ENCODE measurements around the gene DCTPP1.
A peak's percentile ranks its signal among the peaks of the same experiment; 100 is the strongest.

The DCTPP1 gene

DNA sequence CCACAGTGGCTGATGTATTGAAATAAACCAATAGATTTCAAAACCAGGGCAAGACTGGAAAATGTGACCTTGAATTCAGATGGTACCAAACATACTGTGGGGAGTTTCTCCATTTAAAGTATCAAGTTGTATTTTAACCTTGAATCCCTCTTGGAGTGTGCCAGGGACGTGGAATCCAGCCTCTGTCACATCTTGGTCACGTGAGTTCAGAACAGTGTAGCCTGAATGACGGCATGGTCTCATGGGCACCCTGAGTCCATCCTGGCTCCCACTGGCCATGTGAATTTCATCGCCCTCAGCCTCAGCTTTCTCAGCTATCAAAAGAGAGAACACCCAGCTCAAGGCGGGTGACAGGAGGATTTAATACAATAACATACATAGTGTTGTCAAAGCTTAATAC lies 15.7 kb downstream of the DCTPP1 start:
- DNase-seq (ENCODE audit: low read depth): no peak
- no peak overlapping the region for H3K4me3 ChIP-seq (ENCODE audit: control insufficient read depth, low read depth, low read length)
- no peak for TF ChIP-seq CTCF (conservative IDR thresholded peaks at IDR 0.05; ENCODE audit: control insufficient read depth, insufficient read depth, low read depth, low read length)

GRCh38 chr16:30413112-30413806 lies 16.6 kb downstream of the DCTPP1 start:
- TF ChIP-seq CTCF (conservative IDR thresholded peaks at IDR 0.05; ENCODE audit: control insufficient read depth, insufficient read depth, low read depth, low read length): no peak
- no peak for DNase-seq (ENCODE audit: low read depth)
- H3K4me3 ChIP-seq (ENCODE audit: control insufficient read depth, low read depth, low read length): no peak overlapping the region

DNA sequence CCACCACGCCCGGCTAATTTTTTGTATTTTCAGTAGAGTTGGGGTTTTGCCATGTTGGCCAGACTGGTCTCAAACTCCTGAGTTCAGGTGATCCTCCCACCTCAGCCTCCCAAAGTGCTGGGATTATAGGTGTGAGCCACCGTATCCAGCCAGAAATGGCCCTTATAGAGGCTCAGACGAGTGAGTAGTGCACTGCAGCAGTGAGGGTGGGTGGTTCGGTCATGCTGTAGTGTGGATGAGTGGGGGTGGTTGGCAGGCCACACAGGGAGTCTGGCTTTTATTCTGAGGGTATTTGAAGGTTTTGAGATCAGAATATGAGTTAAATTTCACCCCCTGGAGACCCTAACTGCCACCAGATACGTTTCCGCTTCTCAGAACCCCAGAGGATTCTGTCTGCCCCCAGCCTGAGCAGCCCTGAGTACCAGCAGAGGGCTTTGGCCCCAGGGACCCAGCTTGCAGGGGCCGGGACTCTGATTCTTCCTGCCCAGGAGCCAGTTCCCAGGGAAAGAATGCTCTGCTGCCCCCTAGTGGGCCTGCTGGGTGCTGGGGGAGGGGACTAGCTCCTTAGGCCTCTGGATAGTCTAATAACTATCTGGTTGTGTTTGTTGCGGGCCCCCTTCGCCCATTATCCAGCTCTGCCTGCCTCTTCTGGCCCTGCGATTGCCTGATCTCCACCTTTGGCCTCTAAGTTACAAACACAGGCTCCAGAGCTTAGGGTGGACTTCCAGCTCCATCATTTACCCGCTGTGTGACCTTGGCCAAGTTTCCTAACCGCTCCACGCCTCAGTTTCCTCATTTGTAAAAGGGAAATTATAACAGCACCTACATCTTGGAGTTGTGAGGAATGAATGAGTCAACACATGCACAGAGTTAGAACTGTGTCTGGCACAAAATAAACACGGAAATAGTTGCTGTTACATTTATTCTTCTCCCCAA lies 20.4 kb downstream of the DCTPP1 start:
- peak; percentile 81 for DNase-seq (ENCODE audit: low read depth)
- TF ChIP-seq CTCF (conservative IDR thresholded peaks at IDR 0.05; ENCODE audit: control insufficient read depth, insufficient read depth, low read depth, low read length): peak; percentile 94
- H3K4me3 ChIP-seq (ENCODE audit: control insufficient read depth, low read depth, low read length): no peak overlapping the region

GRCh38 chr16:30407804-30408534 lies 21.9 kb downstream of the DCTPP1 start:
- DNase-seq (ENCODE audit: low read depth): no peak
- peak overlapping the region; percentile 63 for H3K4me3 ChIP-seq (ENCODE audit: control insufficient read depth, low read depth, low read length)
- TF ChIP-seq CTCF (conservative IDR thresholded peaks at IDR 0.05; ENCODE audit: control insufficient read depth, insufficient read depth, low read depth, low read length): no peak

DNA sequence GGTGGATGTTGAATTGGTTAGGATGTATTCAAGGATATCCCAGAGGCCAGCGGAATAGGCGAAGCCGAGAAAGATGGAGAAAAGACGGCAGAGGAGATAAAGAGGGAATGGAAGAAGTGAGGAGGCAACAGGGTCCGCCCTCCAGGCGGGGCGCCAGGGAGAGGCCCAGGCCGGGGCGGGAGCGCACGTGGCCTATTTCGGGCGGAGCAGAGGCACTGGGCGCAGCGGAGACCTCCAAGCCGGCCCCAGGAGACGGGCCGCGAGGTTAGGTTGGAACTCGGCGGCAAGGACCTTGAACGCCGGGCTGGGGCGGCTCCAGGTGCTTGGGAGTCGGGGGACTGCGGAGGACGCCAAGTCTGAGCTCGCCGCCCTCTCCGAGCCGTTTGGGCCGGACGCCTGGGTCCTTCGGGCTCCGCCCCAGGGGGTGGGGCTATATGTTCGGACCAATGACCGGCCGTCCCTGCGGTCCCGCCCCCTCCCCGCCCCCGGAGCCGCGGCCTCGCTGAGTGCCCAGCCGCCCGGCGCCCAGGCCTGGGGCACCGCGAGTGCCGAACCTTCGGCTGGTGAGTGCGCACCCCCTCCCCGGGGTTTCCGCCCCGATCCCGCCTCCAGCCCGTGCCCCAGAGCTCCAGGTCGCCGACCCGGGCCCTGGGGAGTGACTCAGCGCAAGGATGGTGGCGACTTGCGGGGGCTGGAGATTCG lies 22.6 kb downstream of the DCTPP1 start, which contains the start of gene ZNF771:
Gene ZNF771, plus strand, starts transcription at position 505 of the 702 bp plus-strand sequence. CDS start 448 bp downstream, outside the sequence.
- peak; percentile 79 for DNase-seq (ENCODE audit: low read depth)
- TF ChIP-seq CTCF (conservative IDR thresholded peaks at IDR 0.05; ENCODE audit: control insufficient read depth, insufficient read depth, low read depth, low read length): no peak
- H3K4me3 ChIP-seq (ENCODE audit: control insufficient read depth, low read depth, low read length): peak within 1 kb of the TSS; percentile 63

- peak overlapping the region; percentile 63 for H3K4me3 ChIP-seq (ENCODE audit: control insufficient read depth, low read depth, low read length)
- no peak for TF ChIP-seq CTCF (conservative IDR thresholded peaks at IDR 0.05; ENCODE audit: control insufficient read depth, insufficient read depth, low read depth, low read length)
- no peak for DNase-seq (ENCODE audit: low read depth)
Measured at GRCh38 chr16:30406795-30407101, 23.1 kb downstream of the DCTPP1 start.
